Neural cell (in vitro differentiated cells): ENCODE data around the gene POLR3K. TPM values are rescaled to one million over a fixed set of nuclear protein-coding genes. Genes with fewer than 3 reads are reported as not detected.
A peak's percentile ranks its signal among the peaks of the same experiment; 100 is the strongest.

Experiments used
- H2AFZ ChIP-seq: fragments of 200-600, 300-800 bp; sonication (generic), shearing (Covaris generic); 2 replicates; pipeline ENCODE4 v1.6.0; 2014; ENCODE audit warnings: low read depth, mild to moderate bottlenecking, antibody characterized with exemption, low read length, moderate library complexity
- H3F3A ChIP-seq: fragments of 200-600 bp; shearing (Covaris generic); 2 replicates; pipeline ENCODE4 v1.6.1; 2016; ENCODE audit warnings: mild to moderate bottlenecking, moderate library complexity, mixed read lengths, antibody characterized with exemption, low read length; ENCODE audit not compliant: insufficient read depth, poor library complexity, severe bottlenecking
- H3K27ac ChIP-seq: fragments of 200-600, 300-800 bp; sonication (generic), shearing (Covaris generic); 2 replicates; pipeline ENCODE4 v1.5.1; 2014; ENCODE audit warnings: mild to moderate bottlenecking, low read length, moderate library complexity
- H3K27me3 ChIP-seq: fragments of 300-800, 200-600 bp; sonication (generic), shearing (Covaris generic); 2 replicates; pipeline ENCODE4 v1.6.0; 2014; ENCODE audit warnings: mild to moderate bottlenecking, low read depth, low read length, moderate library complexity; ENCODE audit not compliant: insufficient read depth
- H3K36me3 ChIP-seq: fragments of 300-800, 200-600 bp; sonication (generic), shearing (Covaris generic); 2 replicates; pipeline ENCODE4 v1.5.1; 2014; ENCODE audit warnings: mild to moderate bottlenecking, antibody characterized with exemption, low read length, moderate library complexity; ENCODE audit not compliant: insufficient read depth
- H3K4me2 ChIP-seq: fragments of 300-800, 200-600 bp; sonication (generic), shearing (Covaris generic); 2 replicates; pipeline ENCODE4 v1.6.0; 2014; ENCODE audit warnings: mild to moderate bottlenecking, low read length
- H3K4me3 ChIP-seq: fragments of 300-800, 200-600 bp; sonication (generic), shearing (Covaris generic); 2 replicates; pipeline ENCODE4 v1.5.1; 2014; ENCODE audit warnings: mild to moderate bottlenecking, low read length, moderate library complexity
- H3K79me2 ChIP-seq: fragments of 200-600 bp; shearing (Covaris generic); replicated peaks from 2 replicates; pipeline ENCODE4 v1.6.0; 2014; ENCODE audit warnings: mild to moderate bottlenecking, low read length, moderate library complexity; ENCODE audit not compliant: insufficient read depth
- H3K9ac ChIP-seq: fragments of 300-800, 200-600 bp; sonication (generic), shearing (Covaris generic); 2 replicates; pipeline ENCODE4 v1.6.1; 2016; ENCODE audit warnings: mild to moderate bottlenecking, low read length, mixed read lengths
- H3K9me2 ChIP-seq: fragments of 200-600 bp; shearing (Covaris generic); 2 replicates; pipeline ENCODE4 v1.6.1; 2016; ENCODE audit warnings: mild to moderate bottlenecking, low read length, mixed read lengths; ENCODE audit not compliant: insufficient read depth
- H3K9me3 ChIP-seq: fragments of 200-600, 300-800 bp; sonication (generic), shearing (Covaris generic); 2 replicates; pipeline ENCODE4 v1.6.1; 2016; ENCODE audit warnings: mild to moderate bottlenecking, mixed run types, low read length, moderate library complexity, mixed read lengths
- H4K20me1 ChIP-seq: fragments of 200-600 bp; shearing (Covaris generic); 2 replicates; pipeline ENCODE4 v1.6.1; 2016; ENCODE audit warnings: mild to moderate bottlenecking, mixed run types; ENCODE audit not compliant: insufficient read depth
- EP300 ChIP-seq: fragments of 450-650 bp; conservative IDR thresholded peaks from 2 replicates; pipeline ENCODE4 v1.6.1; 2014; ENCODE audit warnings: antibody characterized with exemption, mild to moderate bottlenecking, moderate library complexity; ENCODE audit not compliant: poor library complexity, severe bottlenecking
- EZH2 ChIP-seq: fragments of 200-600, 300-800 bp; shearing (Covaris generic), sonication (generic); IDR thresholded peaks from 2 replicates; pipeline ENCODE4 v1.6.1; 2014; ENCODE audit warnings: antibody characterized with exemption, low read length, borderline replicate concordance, mild to moderate bottlenecking; ENCODE audit not compliant: insufficient read depth, poor library complexity, severe bottlenecking
- MXI1 ChIP-seq: fragments of 450-650 bp; conservative IDR thresholded peaks from 2 replicates; pipeline ENCODE4 v1.6.1; 2014; ENCODE audit warnings: antibody characterized with exemption, mild to moderate bottlenecking; ENCODE audit not compliant: poor library complexity, severe bottlenecking
- POLR2AphosphoS5 ChIP-seq: IDR thresholded peaks from 2 replicates; pipeline ENCODE4 v1.6.1; 2012
- RAD21 ChIP-seq: fragments of 450-650 bp; conservative IDR thresholded peaks from 2 replicates; pipeline ENCODE4 v1.6.1; 2014; ENCODE audit warnings: antibody characterized with exemption, mild to moderate bottlenecking, moderate library complexity
- SMC3 ChIP-seq: fragments of 450-650 bp; conservative IDR thresholded peaks from 2 replicates; pipeline ENCODE4 v1.6.1; 2014; ENCODE audit warnings: antibody characterized with exemption, mild to moderate bottlenecking, moderate library complexity; ENCODE audit not compliant: poor library complexity
- TAF1 ChIP-seq: IDR thresholded peaks from 2 replicates; pipeline ENCODE4 v1.6.1; 2012; ENCODE audit warnings: low read depth
- polyA plus RNA-seq: library from polyadenylated mRNA; depleted of rRNA; stranded (reverse); fragments of >200 nt; gene quantifications from 2 replicates; pipeline ENCODE4 v1.2.3, GENCODE V29; 2014
- TF ChIP-seq, protein P1 (sequence below): fragments of 450-650 bp; IDR thresholded peaks from 2 replicates; pipeline ENCODE4 v1.5.1; 2014; ENCODE audit warnings: antibody characterized with exemption, mild to moderate bottlenecking, moderate library complexity; ENCODE audit not compliant: poor library complexity, severe bottlenecking
- TF ChIP-seq, protein P2 (sequence below): IDR thresholded peaks from 2 replicates; pipeline ENCODE4 v1.6.1; 2012; ENCODE audit warnings: borderline replicate concordance

The POLR3K gene
- polyA plus RNA-seq, 1 donor from 2014 or later = 7.1 TPM

DNA sequence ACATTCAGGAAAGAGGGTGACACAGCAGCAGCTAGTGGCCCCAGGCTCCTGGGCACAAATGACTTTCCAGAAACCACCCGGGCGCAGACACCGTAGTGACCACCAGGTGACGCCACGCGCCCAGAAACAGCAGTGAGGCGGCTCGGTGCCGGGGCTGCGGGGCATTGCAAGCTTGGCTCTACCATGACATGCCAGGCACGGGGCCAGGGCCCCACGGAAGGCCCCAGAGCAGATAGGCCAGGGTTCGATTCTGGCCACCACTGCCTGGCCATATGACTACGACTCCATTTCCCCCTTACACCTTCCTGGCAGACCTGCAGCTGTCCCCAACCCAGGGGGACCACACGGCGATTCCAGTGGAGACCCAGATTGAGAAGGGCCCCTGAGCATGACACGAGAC lies 12.3 kb upstream of the POLR3K start:
- H4K20me1 ChIP-seq = no peaks in the 10 kb centered on the region
- H3K4me2 ChIP-seq = no peak overlapping the region
- no peak overlapping the region for H3K4me3 ChIP-seq
- H3K27me3 ChIP-seq = peaks cover under 1% of the 10 kb centered on the region
- no peaks in the 10 kb centered on the region for H3F3A ChIP-seq
- no peaks in the 10 kb centered on the region for H3K9me3 ChIP-seq
- H3K36me3 ChIP-seq = no peaks in the 10 kb centered on the region
- H3K9me2 ChIP-seq = no peaks in the 10 kb centered on the region
- H3K79me2 ChIP-seq = no peaks in the 10 kb centered on the region
- no peak for TF ChIP-seq EP300
- TF ChIP-seq, protein P1, sequence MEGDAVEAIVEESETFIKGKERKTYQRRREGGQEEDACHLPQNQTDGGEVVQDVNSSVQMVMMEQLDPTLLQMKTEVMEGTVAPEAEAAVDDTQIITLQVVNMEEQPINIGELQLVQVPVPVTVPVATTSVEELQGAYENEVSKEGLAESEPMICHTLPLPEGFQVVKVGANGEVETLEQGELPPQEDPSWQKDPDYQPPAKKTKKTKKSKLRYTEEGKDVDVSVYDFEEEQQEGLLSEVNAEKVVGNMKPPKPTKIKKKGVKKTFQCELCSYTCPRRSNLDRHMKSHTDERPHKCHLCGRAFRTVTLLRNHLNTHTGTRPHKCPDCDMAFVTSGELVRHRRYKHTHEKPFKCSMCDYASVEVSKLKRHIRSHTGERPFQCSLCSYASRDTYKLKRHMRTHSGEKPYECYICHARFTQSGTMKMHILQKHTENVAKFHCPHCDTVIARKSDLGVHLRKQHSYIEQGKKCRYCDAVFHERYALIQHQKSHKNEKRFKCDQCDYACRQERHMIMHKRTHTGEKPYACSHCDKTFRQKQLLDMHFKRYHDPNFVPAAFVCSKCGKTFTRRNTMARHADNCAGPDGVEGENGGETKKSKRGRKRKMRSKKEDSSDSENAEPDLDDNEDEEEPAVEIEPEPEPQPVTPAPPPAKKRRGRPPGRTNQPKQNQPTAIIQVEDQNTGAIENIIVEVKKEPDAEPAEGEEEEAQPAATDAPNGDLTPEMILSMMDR = peak; percentile 90
- TF ChIP-seq POLR2AphosphoS5 = no peak
- peak; percentile 86 for TF ChIP-seq RAD21
- peak; percentile 21 for TF ChIP-seq MXI1
- TF ChIP-seq TAF1 = no peak
- TF ChIP-seq EZH2 = no peak
- TF ChIP-seq, protein P2, sequence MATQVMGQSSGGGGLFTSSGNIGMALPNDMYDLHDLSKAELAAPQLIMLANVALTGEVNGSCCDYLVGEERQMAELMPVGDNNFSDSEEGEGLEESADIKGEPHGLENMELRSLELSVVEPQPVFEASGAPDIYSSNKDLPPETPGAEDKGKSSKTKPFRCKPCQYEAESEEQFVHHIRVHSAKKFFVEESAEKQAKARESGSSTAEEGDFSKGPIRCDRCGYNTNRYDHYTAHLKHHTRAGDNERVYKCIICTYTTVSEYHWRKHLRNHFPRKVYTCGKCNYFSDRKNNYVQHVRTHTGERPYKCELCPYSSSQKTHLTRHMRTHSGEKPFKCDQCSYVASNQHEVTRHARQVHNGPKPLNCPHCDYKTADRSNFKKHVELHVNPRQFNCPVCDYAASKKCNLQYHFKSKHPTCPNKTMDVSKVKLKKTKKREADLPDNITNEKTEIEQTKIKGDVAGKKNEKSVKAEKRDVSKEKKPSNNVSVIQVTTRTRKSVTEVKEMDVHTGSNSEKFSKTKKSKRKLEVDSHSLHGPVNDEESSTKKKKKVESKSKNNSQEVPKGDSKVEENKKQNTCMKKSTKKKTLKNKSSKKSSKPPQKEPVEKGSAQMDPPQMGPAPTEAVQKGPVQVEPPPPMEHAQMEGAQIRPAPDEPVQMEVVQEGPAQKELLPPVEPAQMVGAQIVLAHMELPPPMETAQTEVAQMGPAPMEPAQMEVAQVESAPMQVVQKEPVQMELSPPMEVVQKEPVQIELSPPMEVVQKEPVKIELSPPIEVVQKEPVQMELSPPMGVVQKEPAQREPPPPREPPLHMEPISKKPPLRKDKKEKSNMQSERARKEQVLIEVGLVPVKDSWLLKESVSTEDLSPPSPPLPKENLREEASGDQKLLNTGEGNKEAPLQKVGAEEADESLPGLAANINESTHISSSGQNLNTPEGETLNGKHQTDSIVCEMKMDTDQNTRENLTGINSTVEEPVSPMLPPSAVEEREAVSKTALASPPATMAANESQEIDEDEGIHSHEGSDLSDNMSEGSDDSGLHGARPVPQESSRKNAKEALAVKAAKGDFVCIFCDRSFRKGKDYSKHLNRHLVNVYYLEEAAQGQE = no peak
- TF ChIP-seq SMC3 = peak; percentile 86
- no peak overlapping the region for H3K27ac ChIP-seq
- H2AFZ ChIP-seq = no peak overlapping the region
- H3K9ac ChIP-seq = no peak overlapping the region

DNA sequence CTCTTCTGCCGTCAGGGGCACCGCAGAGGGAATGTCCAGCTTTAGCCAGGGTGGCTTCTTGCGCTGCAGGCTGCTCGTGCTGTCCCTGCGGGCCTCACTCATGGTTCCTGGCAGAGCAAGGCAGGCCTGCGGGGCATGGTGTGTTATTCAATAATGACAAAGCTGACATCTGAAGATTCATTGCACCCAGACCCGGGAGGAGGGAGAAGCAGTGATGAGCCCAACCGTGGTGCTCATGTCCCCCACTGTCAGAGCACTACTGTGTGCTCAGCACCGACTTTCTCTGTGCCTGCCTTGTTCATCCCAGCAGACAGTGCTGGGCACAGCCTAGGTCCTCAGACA lies 11.5 kb upstream of the POLR3K start:
- H3F3A ChIP-seq = no peaks in the 10 kb centered on the region
- no peaks in the 10 kb centered on the region for H4K20me1 ChIP-seq
- no peak overlapping the region for H3K27ac ChIP-seq
- H3K4me3 ChIP-seq = no peak overlapping the region
- no peak overlapping the region for H2AFZ ChIP-seq
- H3K9me3 ChIP-seq = no peaks in the 10 kb centered on the region
- no peak overlapping the region for H3K9ac ChIP-seq
- no peaks in the 10 kb centered on the region for H3K27me3 ChIP-seq
- H3K4me2 ChIP-seq = no peak overlapping the region
- TF ChIP-seq, protein P1 = no peak
- TF ChIP-seq SMC3 = no peak
- no peak for TF ChIP-seq POLR2AphosphoS5
- no peak for TF ChIP-seq RAD21
- TF ChIP-seq MXI1 = no peak
- TF ChIP-seq EZH2 = no peak
- TF ChIP-seq, protein P2 = no peak
- TF ChIP-seq TAF1 = no peak
- TF ChIP-seq EP300 = no peak
- no peaks in the 10 kb centered on the region for H3K36me3 ChIP-seq
- H3K79me2 ChIP-seq = no peaks in the 10 kb centered on the region
- H3K9me2 ChIP-seq = no peaks in the 10 kb centered on the region
